H7 (cell line): Measurements from ENCODE around the gene REV1. TPM values are rescaled to one million over a fixed set of nuclear protein-coding genes. Genes with fewer than 3 reads are reported as not detected.
"Not testable (repeated sequence)": the region's sequence is repeated elsewhere in the genome, so short reads cannot be mapped to it uniquely, and the experiment has no call there.

Source experiments
- DNase-seq: peaks from one replicate; pipeline ENCODE4 v3.0.0; 2012
- H3K27me3 ChIP-seq: 2 replicates; pipeline ENCODE4 v1.6.0; 2011; ENCODE audit warnings: mild to moderate bottlenecking, low read length; ENCODE audit not compliant: control insufficient read depth, insufficient read depth
- H3K36me3 ChIP-seq: replicated peaks from 2 replicates; pipeline ENCODE4 v1.5.1; 2011; ENCODE audit warnings: low read length; ENCODE audit not compliant: control insufficient read depth, insufficient read depth
- H3K4me3 ChIP-seq: 2 replicates; pipeline ENCODE4 v1.5.1; 2011; ENCODE audit warnings: low read depth, mild to moderate bottlenecking, control low read depth, low read length, moderate library complexity; ENCODE audit not compliant: insufficient read depth
- total RNA-seq: library from RNA; depleted of rRNA; stranded (reverse); fragments of >200 nt; shearing (Covaris generic); gene quantifications from 2 replicates; pipeline ENCODE4 v1.2.3, GENCODE V29; 2014

The REV1 gene
- total RNA-seq, 1 experiment from 2014 or later = 21.1 TPM

DNA sequence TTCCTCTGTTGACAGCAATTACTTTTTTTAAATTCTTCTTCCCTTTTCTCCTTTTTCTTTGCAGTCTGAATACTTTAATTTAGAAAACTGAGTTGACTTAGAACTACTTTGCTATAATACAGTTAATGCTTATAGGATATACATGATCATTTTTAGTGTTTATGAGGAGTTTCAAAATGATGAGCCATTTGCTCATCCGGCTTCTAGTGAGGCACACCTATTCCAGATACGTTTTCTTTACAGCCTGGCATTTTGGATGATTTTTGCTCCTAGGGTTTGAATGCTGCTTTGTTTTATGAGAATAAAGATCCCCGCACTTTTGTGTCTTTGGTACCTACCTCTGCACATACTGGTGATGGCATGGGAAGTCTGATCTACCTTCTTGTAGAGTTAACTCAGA lies 99.9 kb downstream of the REV1 start:
- peaks cover 13% of the 10 kb centered on the region for H3K36me3 ChIP-seq
- DNase-seq = no peak
- H3K4me3 ChIP-seq = no peak overlapping the region
- no peaks in the 10 kb centered on the region for H3K27me3 ChIP-seq

DNA sequence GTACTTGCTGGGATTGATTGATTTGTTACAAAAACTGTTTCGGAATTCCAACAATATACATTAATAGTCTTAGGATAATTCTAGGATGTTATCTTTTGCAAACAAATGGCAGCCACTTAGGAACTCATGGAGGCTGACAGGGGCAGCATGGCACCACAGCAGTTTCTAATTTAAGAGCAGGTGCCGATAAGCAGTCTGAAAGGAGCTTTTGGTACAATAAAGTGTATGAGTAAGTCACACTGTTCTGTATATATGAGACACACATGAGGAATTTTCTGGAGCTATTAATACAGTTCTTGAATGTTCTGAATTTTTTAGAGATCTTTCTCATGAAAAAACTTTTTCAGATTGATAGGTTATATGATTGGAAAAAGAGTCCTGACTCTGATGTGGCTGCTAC lies 100.4 kb downstream of the REV1 start:
- Histone ChIP-seq H3K4me3 (no peak overlapping the region), H3K36me3 (peaks cover 10% of the 10 kb centered on the region), H3K27me3 (no peaks in the 10 kb centered on the region)
- DNase-seq = no peak

DNA sequence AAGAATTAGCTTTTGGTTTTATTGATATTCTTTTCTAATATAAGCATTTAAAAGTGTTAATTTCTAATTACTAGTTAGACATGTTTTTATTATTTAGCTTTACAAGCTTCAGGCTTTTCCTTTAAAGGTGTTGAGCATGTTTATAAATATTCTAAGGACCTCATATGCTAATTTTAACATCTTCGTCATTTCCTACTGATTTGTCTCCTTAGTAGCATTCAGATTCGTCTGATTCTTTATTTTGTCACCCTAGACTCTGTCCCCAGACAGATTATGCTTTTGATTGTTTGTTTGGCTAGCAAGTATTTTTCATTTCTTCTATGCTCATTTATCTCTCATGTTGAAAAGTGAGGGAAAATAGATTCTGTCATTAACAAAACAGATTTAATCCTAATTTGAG lies 100.9 kb downstream of the REV1 start:
- DNase-seq = no peak
- Histone ChIP-seq H3K4me3 (no peak overlapping the region), H3K36me3 (peaks cover 8% of the 10 kb centered on the region), H3K27me3 (no peaks in the 10 kb centered on the region)

DNA sequence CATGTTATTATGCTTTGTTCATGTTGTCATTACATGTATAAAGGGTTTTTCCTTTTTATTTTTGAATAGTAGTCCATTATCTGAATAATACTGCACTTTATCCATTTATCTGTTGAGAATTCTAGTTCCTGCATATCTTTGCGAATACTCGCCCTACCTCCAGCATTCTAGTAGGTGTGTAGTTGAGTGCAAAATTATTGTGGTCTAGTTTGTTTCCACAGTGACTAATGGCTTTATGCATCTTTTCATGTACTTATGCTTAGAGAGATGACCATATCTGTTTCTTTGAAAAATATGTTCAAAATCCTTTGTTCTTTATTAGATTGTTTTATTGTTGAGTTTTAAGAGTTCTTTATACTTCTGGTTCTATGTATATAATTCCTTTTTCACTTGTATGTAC lies 103.8 kb downstream of the REV1 start:
- Histone ChIP-seq H3K36me3 (peaks cover 9% of the 10 kb centered on the region), H3K27me3 (no peaks in the 10 kb centered on the region), H3K4me3 (no peak overlapping the region)
- DNase-seq = no peak

DNA sequence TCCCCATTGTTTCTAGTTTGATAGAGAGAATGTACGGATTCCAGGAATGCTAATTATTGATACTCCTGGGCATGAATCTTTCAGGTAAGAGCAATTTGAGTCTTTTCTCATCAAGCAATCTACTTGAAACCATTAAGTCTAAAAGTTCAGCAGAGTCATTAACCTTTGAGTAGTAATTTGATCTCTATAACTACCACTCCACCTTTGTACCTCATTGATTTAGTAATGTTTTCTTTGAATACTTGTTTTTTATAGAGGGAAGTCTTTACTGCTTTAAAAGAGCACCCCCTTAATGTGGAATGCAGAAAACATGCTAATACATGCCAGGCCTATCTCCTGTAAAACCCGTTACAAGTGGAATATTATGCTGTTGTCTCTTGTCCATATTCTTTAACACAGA lies 107.7 kb downstream of the REV1 start:
- H3K27me3 ChIP-seq = no peaks in the 10 kb centered on the region
- H3K36me3 ChIP-seq = peaks cover 6% of the 10 kb centered on the region
- DNase-seq = no peak
- no peak overlapping the region for H3K4me3 ChIP-seq

DNA sequence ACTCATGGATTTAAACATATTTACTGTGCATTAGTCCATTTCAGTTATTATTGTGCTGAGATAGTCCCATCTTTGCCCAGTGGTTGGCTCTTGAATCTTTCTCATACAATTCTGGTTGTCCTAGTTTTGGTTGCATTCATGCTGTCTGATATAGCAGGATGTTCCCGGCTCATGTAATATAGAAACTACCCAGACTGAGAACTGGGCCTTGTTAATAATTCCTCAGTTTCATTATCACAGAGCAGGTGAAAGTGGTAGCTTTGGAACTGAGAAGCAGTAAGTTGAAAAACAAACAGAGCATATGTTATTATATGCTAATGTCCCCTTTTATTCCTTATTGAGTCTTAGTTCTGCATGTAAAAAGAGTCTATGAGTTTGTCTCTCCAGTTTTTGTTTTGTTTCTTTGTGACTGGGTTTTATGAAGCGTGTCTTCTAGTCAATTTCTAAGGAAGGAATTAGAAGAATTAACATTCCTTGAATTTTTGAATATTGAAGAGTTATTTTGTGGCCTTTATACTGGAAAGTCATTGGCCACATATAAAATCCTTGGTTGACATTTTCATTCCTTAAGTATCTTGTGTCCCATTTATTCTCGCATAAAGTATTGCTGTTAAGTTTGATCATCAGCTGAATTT lies 109.3 kb downstream of the REV1 start:
- no peak overlapping the region for H3K4me3 ChIP-seq
- DNase-seq = no peak
- no peaks in the 10 kb centered on the region for H3K27me3 ChIP-seq
- H3K36me3 ChIP-seq = peaks cover 7% of the 10 kb centered on the region

DNA sequence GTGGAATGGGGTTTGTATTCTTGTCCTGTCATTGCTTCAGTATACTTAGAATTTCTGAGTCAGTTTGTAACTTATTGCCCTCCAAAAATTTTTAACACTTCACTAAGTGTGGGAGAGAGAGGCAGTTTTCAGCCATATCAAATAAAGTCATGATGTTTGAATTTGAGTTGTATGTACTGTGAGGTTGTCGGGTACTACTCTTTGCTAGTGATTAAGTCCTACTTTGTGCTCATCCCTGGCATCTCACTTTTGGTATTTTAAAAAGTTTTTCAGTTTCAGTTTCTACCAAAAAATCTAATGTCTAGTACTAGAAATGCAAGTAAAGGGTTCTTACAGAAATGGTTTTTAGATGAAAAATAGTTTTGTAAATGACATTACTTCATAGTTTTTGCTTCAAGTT lies 111.9 kb downstream of the REV1 start:
- peaks cover 6% of the 10 kb centered on the region for H3K36me3 ChIP-seq
- no peak for DNase-seq
- H3K27me3 ChIP-seq = no peaks in the 10 kb centered on the region
- H3K4me3 ChIP-seq = no peak overlapping the region

DNA sequence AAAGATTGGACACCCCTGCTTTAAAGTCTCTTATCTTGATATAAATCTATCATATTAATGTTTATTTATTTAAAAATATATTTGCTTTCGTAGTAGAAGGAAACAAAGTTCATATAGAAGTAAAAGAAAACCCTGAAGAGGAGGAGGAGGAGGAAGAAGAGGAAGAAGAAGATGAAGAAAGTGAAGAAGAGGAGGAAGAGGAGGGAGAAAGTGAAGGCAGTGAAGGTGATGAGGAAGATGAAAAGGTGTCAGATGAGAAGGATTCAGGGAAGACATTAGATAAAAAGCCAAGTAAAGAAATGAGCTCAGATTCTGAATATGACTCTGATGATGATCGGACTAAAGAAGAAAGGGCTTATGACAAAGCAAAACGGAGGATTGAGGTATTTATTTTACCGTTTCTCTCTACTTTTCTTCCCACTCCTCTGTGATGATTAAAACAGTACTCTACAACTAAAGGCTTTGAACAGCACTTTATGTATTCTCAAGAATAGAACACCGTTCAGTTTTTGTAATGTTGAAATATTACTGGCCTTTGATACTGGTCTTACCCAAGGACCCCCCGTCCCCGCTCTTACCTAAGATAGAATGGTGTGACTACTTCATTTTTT lies 113.5 kb downstream of the REV1 start:
- Histone ChIP-seq H3K4me3 (no peak overlapping the region), H3K27me3 (no peaks in the 10 kb centered on the region), H3K36me3 (peaks cover 4% of the 10 kb centered on the region)
- DNase-seq = no peak

DNA sequence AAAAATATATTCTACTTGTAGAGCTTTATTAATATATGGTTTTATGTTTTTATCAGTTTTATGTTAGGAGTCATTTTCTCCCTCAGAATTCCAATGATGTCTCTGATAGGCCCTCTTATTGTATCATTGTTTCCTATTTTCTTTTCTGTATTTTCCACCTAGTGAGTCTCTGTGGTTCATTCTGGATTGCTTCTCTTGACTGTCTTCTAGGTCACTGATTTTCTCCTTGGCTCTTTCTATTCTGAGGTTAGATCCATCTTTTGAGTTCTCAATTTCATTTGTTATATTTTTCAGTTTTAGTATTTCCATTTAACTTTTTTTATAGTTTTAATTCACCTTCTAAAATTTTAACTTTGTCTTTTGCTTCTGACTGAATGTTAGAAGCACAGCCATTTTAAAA lies 115.1 kb downstream of the REV1 start:
- DNase-seq = no peak
- Histone ChIP-seq H3K27me3 (no peaks in the 10 kb centered on the region), H3K4me3 (no peak overlapping the region), H3K36me3 (peaks cover 4% of the 10 kb centered on the region)

DNA sequence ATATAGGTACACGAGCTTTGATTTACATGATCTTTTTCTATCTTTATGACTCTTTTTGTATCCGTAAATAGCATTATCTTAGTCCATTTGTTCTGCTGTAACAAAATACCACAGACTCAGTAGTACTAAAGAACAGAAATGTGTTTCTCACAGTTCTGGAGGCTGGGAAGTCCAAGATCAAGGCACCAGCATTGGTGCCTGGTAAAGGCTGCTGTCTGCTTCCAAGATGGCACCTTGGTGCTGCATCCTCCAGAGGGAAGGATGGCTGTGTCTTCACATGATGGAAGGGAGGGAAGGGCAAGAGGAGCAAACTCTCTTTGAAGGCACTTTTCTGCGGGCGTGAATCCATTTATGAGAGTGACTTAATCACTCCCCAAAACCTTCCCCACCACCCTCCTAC lies 116.7 kb downstream of the REV1 start:
- DNase-seq = no peak

DNA sequence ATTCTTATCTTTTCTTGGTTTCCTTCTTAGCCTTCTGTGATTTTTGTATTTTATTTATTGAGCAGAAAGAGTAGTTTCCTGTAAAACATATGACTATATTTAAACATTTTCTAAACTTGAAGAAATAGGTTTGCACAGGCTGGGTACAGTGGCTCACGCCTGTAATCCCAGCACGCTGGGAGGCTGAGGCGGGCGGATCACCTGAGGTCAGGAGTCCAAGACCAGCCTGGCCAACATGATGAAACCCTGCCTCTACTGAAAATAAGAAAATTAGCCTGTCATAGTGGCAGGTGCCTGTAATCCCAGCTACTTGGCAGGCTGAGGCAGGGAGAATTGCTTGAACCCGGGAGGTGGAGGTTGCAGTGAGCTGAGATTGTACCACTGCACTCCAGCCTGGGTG lies 121.0 kb downstream of the REV1 start:
- not testable (repeated sequence) for H3K27me3 ChIP-seq, DNase-seq, H3K4me3 ChIP-seq
- H3K36me3 ChIP-seq = peaks cover 23% of the 10 kb centered on the region

More for the DNA sequence above, 116.7 kb downstream of the REV1 start:
- Histone ChIP-seq H3K36me3 (peaks cover 7% of the 10 kb centered on the region), H3K27me3 (no peaks in the 10 kb centered on the region), H3K4me3 (no peak overlapping the region)

DNA sequence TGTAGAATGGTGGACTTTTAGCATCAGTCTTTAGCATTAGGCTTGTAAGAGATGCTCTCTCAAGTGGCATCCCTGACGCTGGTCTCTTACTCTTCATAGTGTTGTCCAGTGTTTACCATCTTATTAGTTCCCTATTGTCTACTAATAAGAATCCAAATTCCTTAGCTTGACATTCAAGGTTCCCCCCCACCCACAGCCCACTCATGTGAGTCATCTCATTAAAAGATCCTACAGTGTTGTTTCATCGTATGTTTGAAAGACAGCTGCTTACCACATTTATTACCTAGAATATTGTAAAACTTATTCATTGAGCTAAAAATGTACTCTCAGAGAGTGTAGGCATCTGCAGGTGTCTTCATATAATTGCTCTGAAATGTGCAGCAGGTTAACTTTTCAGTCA lies 124.2 kb downstream of the REV1 start:
- no peak for DNase-seq
- peaks cover 24% of the 10 kb centered on the region for H3K36me3 ChIP-seq
- H3K27me3 ChIP-seq = no peaks in the 10 kb centered on the region
- no peak overlapping the region for H3K4me3 ChIP-seq

DNA sequence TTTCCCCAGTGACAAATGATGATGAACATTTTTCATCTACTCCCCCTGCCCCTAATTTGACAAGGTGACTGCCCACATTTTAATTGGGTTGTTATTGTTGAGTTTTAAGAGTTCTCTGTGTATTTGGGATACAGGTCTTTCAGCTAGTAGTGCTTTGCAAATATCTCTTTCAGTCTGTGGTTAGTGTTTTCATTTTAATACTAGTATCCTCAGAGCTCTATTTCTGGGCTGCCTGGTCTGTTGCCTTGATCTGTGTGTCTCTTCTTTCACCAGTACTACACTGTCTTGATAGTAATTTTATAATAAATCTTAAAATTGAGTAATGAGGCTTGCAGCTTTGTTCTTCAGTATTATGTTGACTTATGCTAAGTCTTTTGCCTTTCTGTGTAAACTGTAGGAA lies 133.0 kb downstream of the REV1 start:
- H3K36me3 ChIP-seq = peaks cover 2% of the 10 kb centered on the region
- no peak for DNase-seq
- H3K27me3 ChIP-seq = no peaks in the 10 kb centered on the region
- H3K4me3 ChIP-seq = no peak overlapping the region

DNA sequence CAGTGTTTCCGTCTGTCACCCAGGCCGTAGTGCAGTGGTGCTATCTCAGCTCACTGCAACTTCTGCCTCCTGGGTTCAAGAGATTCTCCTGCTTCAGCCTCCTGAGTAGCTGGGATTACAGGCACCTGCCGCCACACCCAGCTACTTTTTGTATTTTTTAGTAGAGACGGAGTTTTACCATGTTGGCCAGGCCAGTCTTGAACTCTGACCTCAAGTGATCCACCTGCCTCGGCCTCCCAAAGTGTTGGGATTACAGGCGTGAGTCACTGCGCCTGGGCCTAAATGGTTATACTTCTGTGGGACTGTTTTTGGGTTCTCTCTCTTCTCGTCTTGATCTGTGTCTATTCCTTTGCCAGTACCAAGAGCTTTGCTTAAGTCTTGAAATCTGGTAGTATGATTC lies 135.0 kb downstream of the REV1 start:
- not testable (repeated sequence) for DNase-seq

DNA sequence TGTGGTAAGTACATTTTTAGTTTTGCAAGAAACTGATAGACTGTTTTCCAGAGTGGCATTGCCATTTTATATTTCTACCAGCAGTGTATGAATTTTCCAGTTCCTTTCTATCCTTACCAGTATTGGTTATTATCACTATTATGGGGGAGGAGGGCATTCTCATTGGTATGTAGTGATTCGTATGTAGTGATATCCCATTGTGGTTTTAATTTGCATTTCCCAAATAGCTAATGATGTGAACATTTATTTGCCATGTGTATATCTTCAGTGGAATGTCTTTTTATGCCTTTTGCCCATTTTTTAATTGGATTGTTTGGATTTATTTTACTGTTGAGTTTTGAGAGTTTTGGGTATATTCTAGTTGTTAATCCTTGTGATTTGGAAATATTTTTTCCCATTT lies 135.7 kb downstream of the REV1 start:
- H3K36me3 ChIP-seq = no peaks in the 10 kb centered on the region
- no peak overlapping the region for H3K4me3 ChIP-seq
- no peak for DNase-seq
- H3K27me3 ChIP-seq = no peaks in the 10 kb centered on the region

More for the DNA sequence above, 135.0 kb downstream of the REV1 start:
- not testable (repeated sequence) for H3K4me3 ChIP-seq, H3K36me3 ChIP-seq, H3K27me3 ChIP-seq
